NB4 (cell line): Measurements from ENCODE around the gene PRRG4.
A peak's percentile ranks its signal among the peaks of the same experiment; 100 is the strongest.

ENCODE experiments used
- DNase-seq: peaks from one replicate; pipeline ENCODE4 v3.0.0; 2010; ENCODE audit warnings: low read depth
- H3K4me3 ChIP-seq: one replicate; pipeline ENCODE4 v1.5.1; 2011; ENCODE audit warnings: mild to moderate bottlenecking, low read depth, low read length, moderate library complexity
- CTCF ChIP-seq: IDR thresholded peaks from one replicate; pipeline ENCODE4 v1.5.1; 2012; ENCODE audit warnings: low read depth, low read length
- MAX ChIP-seq: IDR thresholded peaks from 2 replicates; pipeline ENCODE4 v1.6.1; 2011; ENCODE audit warnings: low read depth, low read length
- MYC ChIP-seq: IDR thresholded peaks from 2 replicates; pipeline ENCODE4 v1.6.1; 2011; ENCODE audit warnings: low read depth, low read length
- POLR2A ChIP-seq: IDR thresholded peaks from 2 replicates; pipeline ENCODE4 v1.6.1; 2011; ENCODE audit warnings: mild to moderate bottlenecking; ENCODE audit not compliant: insufficient read length; ENCODE audit errors: extremely low read depth

PRRG4 gene

GRCh38 chr11:32893343-32894148, 63.8 kb downstream of the PRRG4 start:
- TF ChIP-seq CTCF (peak; percentile 19), MYC (no peak), POLR2A (no peak), MAX (0 out of 2 replicates have a peak, but pooled peaks have one; percentile 6)
- DNase-seq = peak; percentile 77
- H3K4me3 ChIP-seq = peak overlapping the region; percentile 76

GRCh38 chr11:32894149-32894827, 64.6 kb downstream of the PRRG4 start:
- DNase-seq = peak; percentile 81
- TF ChIP-seq CTCF = no peak
- TF ChIP-seq POLR2A = peak; percentile 39
- TF ChIP-seq MAX = peak; percentile 42
- peak; percentile 30; the same call in 1 of the 2 replicates for TF ChIP-seq MYC

GRCh38 chr11:32894921-32895320, 65.2 kb downstream of the PRRG4 start:
- TF ChIP-seq POLR2A = no peak
- TF ChIP-seq MAX = no peak
- TF ChIP-seq MYC = no peak
- no peak for TF ChIP-seq CTCF
- DNase-seq = no peak
- peak overlapping the region; percentile 76 for H3K4me3 ChIP-seq

More at GRCh38 chr11:32894149-32894827, 64.6 kb downstream of the PRRG4 start:
- peak overlapping the region; percentile 76 for H3K4me3 ChIP-seq

GRCh38 chr11:32895471-32895870, 65.7 kb downstream of the PRRG4 start:
- TF ChIP-seq CTCF (no peak), POLR2A (no peak), MYC (no peak), MAX (no peak)
- H3K4me3 ChIP-seq = no peak overlapping the region
- DNase-seq = no peak

- TF ChIP-seq POLR2A (no peak), CTCF (no peak), MYC (no peak), MAX (no peak)
- H3K4me3 ChIP-seq = no peak overlapping the region
- DNase-seq = no peak
These were observed 67.4 kb downstream of the PRRG4 start for GRCh38 chr11:32897103-32897502.
